ENCODE results near the gene OR6C3.
"Not testable (repeated sequence)": the region's sequence is repeated elsewhere in the genome, so short reads cannot be mapped to it uniquely, and the experiment has no call there.

The OR6C3 gene

GRCh38 chr12:55330446-55330845, at the start of gene OR6C3:
Gene OR6C3, plus strand, starts transcription at chr12:55330746. Its CDS starts 955 bp downstream, at chr12:55331701.
- TF ChIP-seq CTCF (IDR thresholded peaks at IDR 0.05; ENCODE audit: low read depth, low read length, missing control alignments) = no peak
- DNase-seq (ENCODE audit: low read depth) = no peak
- in situ Hi-C loops (cut with HindIII; ENCODE audit: low sequenced_read_pairs) = no loop called here
- H3K4me3 ChIP-seq (ENCODE audit: low read depth, low read length) = no peak within 1 kb of the TSS

- no peak for TF ChIP-seq CTCF (IDR thresholded peaks at IDR 0.05; ENCODE audit: low read depth, low read length, missing control alignments)
- DNase-seq (ENCODE audit: low read depth) = no peak
- in situ Hi-C loops (cut with HindIII; ENCODE audit: low sequenced_read_pairs) = no loop called here
- no peak overlapping the region for H3K4me3 ChIP-seq (ENCODE audit: low read depth, low read length)
Observed at GRCh38 chr12:55280991-55281390, 49.6 kb upstream of the OR6C3 start.

- in situ Hi-C loops (cut with HindIII; ENCODE audit: low sequenced_read_pairs) = no loop called here
Observed at GRCh38 chr12:55289999-55290398, 40.5 kb upstream of the OR6C3 start.

GRCh38 chr12:55296469-55296868, 34.1 kb upstream of the OR6C3 start, which contains the start of gene OR6C6:
Gene OR6C6, minus strand, starts transcription at chr12:55296569. Its CDS starts 1,337 bp downstream, at chr12:55295232.
- DNase-seq (ENCODE audit: low read depth) = no peak
- H3K4me3 ChIP-seq (ENCODE audit: low read depth, low read length) = no peak within 1 kb of the TSS
- no peak for TF ChIP-seq CTCF (IDR thresholded peaks at IDR 0.05; ENCODE audit: low read depth, low read length, missing control alignments)
- in situ Hi-C loops (cut with HindIII; ENCODE audit: low sequenced_read_pairs) = no loop called here

More at GRCh38 chr12:55289999-55290398, 40.5 kb upstream of the OR6C3 start:
- no peak overlapping the region for H3K4me3 ChIP-seq (ENCODE audit: low read depth, low read length)
- no peak for TF ChIP-seq CTCF (IDR thresholded peaks at IDR 0.05; ENCODE audit: low read depth, low read length, missing control alignments)
- no peak for DNase-seq (ENCODE audit: low read depth)

- H3K4me3 ChIP-seq (ENCODE audit: low read depth, low read length) = no peak within 1 kb of the TSS
- no peak for TF ChIP-seq CTCF (IDR thresholded peaks at IDR 0.05; ENCODE audit: low read depth, low read length, missing control alignments)
- in situ Hi-C loops (cut with HindIII; ENCODE audit: low sequenced_read_pairs) = no loop called here
- DNase-seq (ENCODE audit: low read depth) = no peak
Observed at GRCh38 chr12:55314043-55314442, 16.5 kb upstream of the OR6C3 start, which contains the start of gene OR6C1. Gene OR6C1, plus strand, starts transcription at chr12:55314343. Its CDS starts 6,257 bp downstream, at chr12:55320600.

- in situ Hi-C loops (cut with HindIII; ENCODE audit: low sequenced_read_pairs) = loop anchor here (5.0 kb wide), 1 partner anchor 57 kb away; no protein-coding TSS in a partner anchor
- no peak for DNase-seq (ENCODE audit: low read depth)
- H3K4me3 ChIP-seq (ENCODE audit: low read depth, low read length) = no peak overlapping the region
- TF ChIP-seq CTCF (IDR thresholded peaks at IDR 0.05; ENCODE audit: low read depth, low read length, missing control alignments) = no peak
Observed at GRCh38 chr12:55320201-55320600, 10.3 kb upstream of the OR6C3 start.

- H3K4me3 ChIP-seq (ENCODE audit: low read depth, low read length); DNase-seq (ENCODE audit: low read depth); in situ Hi-C loops (cut with HindIII; ENCODE audit: low sequenced_read_pairs): not testable (repeated sequence)
Observed at GRCh38 chr12:55325801-55326200, 4.7 kb upstream of the OR6C3 start.
